T-helper 2 cell (primary cell): Measurements from ENCODE around the gene TEK.
"Not testable (repeated sequence)": the region's sequence is repeated elsewhere in the genome, so short reads cannot be mapped to it uniquely, and the experiment has no call there.

Source experiments
- DNase-seq, 5 experiments: peaks; one replicate each; pipeline versions ENCODE4 v3.0.0 to v3.0.0-alpha.2; 2012 to 2022
- total RNA-seq, 2 donors: gene quantifications; one replicate each; lab custom pipeline; 2026; lab: John Stamatoyannopoulos, UW

TEK gene
- 0 to 0.31 reads per million in 2 donors for total RNA-seq

DNA sequence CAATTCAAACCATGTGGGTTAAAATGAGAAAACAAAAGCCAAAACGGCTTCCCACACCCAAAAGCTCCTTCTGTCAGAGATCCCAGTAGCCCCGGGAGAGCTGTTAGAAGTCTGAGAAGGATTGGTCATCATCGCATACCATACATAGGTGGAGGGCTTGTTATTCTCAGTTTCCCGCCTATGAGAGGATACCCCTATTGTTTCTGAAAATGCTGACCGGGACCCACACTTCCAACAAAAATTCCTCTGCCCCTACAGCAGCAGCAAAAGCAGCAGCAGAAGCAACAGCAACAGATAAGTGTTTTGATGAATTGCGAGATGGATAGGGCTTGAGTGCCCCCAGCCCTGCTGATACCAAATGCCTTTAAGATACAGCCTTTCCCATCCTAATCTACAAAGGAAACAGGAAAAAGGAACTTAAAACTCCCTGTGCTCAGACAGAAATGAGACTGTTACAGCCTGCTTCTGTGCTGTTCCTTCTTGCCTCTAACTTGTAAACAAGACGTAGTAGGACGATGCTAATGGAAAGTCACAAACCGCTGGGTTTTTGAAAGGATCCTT, at the start of gene TEK:
Gene TEK (plus strand): TSS at position 245 of the 561 bp plus-strand sequence. CDS start 366 bp downstream, outside the sequence.
- no peak for DNase-seq

DNA sequence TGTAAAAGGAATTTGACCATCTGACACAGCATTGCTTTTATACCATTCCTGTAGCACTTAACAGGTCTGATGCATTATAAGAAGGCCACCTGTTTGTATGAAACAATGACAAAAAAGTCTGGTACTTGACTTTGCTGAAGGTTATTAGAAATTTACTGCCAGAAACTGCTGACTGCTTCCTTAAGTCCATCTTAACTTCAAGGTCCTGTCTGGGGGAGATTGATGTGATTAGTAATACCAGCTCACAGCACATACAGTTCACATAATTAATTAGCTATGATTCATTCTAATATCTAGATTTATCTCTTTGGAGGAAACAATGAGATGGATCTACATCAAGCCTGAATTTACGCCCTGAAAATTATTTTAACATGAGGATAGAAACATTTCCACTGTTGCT, 49.6 kb upstream of the TEK start:
- DNase-seq = no peak

DNA sequence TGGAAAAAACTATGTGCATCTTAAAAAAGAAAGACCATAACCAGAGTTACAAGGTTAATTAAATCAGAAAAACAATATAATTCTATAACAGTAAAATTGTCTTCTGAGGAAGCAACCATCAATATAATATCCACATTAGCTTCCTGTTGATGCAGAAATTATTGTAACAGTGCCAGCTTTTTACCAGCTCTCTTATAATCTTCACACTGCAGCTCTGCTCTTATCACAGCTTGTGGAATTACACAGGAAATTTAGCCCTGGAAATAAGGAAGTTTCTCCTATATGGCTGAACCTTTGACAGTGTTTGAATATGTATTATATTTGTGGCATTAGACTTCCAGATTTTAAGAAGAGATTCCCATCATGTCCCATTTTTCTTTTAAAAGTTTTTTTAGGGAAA, 49.1 kb upstream of the TEK start:
- no peak for DNase-seq

DNA sequence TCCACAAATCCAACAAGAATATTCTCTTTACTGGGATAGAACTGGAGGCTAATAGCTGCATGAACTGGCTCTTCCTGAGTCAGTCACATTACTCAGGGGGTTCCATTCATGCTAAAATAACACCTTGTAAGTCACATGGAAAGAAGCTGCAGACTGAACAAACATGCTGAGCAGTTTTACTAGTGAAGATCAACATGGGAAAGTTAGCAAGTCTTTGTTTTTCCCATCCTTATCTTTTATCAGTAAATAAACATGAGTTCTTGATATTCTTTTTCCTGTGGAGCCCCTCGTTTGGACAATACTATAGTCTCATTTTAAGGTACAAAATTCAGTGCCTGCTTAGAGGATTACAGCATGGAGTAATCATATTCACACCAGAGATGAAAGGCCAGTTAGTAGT, 43.7 kb upstream of the TEK start:
- DNase-seq = no peak

GRCh38 chr9:27073841-27074728, 34.9 kb upstream of the TEK start:
- no peak for DNase-seq

GRCh38 chr9:27078685-27079084, 30.3 kb upstream of the TEK start:
- no peak for DNase-seq

GRCh38 chr9:27085456-27085855, 23.6 kb upstream of the TEK start:
- DNase-seq = no peak

DNA sequence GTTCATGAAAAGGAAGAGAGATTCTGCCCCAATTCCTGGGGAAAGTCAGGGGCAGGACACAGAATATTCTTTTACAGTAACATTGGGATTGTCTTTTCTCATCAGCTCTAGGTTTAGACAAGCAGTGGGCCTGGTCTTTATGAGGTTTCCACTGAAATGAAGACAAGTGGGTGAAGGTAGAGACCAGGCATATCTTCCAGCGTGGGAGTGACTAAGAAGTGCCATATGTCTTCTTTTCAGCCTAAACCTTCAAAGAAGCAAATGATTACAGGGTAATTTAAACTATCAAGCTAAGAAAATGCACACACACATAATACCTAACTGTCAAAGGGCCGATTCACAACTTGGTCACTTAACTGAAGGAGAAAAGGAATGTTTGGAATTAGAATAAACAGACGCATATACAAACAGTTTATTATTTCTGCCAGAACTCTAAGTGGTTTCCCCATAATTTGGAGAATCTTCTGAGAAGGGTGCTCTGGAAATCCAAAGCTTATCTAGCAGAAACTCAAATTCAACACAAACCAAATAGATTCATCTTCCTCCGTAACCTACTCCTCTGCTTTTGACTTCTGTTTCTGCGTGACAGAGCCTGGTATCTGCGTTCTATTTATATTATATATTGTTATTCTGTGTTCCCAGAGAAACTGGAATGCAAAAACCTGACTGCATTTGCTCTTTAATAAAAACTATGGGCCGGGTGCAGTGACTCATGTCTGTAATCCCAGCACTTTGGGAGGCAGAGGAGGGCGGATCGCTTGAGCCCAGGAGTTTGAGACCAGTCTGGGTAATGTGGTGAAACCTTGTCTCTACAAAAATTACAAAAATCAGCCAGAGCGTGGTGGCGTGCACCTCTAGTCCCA, 22.0 kb upstream of the TEK start:
- no peak for DNase-seq

DNA sequence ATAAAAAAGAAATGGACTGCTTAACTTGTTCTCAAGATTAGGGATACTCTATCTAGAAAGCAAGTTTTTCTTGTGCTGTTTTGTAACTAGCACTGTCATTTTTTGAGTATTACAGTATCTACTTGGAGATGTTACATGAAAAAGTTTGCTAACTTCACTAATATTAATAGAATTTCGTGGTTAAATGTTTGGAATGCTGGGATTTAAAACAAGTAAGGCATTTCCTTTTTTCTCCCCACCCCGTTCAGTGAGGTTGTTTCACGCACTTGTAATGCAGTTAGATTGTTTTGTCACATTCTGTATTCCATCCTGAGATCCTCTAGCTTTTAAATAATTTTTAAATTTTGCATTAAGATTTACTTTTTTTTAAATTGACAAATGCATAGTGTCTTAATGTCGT, 20.0 kb upstream of the TEK start:
- DNase-seq = no peak

- DNase-seq = no peak
These were observed 19.3 kb upstream of the TEK start for GRCh38 chr9:27089706-27090105.

DNA sequence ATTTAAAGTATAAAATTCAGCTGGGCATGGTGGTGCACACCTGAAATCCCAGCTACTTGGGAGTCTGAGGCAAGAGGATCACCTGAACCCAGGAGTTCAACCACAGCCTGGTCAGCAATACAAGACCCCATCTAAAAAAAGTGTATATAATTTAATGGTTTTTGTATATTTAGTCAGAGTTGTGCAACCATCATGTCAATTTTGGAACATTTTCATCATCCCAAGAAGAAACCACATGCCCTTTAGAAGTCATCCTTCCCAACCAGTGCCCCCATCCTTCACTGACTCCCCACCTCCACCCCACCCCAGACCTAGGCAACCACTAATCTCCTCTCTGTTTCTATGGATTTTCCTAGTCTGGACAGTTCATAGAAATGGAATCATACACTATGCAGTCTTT, 18.8 kb upstream of the TEK start:
- no peak for DNase-seq

DNA sequence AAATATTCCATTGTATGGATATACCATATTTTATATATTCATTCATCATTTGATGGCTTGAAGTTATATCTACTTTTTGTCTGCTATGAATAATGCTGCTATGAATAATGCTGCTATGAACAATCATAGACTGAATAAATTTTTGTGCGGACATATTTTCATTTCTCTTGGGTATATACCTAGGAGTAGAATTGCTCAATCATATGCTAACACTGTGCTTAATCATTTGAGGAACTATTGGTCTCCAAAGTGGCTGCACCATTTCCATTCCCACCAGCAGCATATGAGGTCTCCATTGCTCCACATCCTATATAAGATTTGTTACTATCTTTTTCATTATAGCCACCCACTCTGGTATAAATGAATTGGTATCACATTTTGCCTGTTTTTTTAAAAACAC, 18.3 kb upstream of the TEK start:
- DNase-seq = no peak

DNA sequence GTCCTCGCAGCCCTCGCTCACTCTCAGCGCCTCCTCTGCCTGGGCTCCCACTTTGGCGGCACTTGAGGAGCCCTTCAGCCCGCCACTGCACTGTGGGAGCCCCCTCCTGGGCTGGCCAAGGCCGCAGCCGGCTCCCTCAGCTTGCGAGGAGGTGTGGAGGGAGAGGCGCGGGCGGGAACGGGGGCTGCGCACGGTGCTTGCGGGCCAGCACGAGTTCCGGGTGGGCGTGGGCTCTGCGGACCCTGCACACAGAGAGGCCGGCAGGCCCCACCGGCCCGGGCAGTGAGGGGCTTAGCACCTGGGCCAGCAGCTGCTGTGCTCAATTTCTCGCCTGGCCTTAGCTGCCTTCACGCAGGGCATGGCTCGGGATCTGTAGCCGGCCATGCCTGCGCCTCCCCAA, 16.5 kb upstream of the TEK start:
- not testable (repeated sequence) for DNase-seq

- DNase-seq = not testable (repeated sequence)
These were observed 15.5 kb upstream of the TEK start for GRCh38 chr9:27093384-27094067.

DNA sequence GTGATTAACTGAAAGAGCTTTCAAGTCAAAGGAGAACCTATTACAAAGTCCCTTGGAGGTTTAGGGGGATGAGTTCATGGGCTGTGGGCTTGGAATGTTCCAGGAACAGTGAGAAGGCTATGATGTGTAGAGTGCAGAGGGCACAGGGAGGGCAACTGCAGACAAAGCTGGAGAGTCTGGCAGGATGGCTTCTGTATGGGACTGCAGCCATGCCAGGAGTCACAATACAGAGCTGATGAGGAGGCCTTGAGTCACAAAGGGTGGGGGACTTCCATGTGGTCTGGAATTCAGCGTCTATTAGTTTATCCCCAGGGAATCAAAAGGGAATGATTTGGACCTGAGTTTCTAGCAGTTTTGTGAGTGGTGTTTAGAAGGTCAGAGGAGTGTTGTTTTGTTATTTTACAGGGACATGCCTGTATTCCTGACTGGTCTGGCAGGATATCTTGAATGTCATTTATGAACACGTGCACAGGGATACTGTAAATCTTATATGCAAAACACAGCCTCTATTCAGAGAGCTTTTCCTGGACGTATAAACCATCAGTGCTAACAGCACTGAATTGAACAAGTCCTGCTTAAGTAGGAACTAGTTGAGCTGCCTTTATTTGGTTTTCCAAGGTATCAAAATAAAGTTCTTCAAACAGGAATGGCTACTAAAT, 14.3 kb upstream of the TEK start:
- no peak for DNase-seq

DNA sequence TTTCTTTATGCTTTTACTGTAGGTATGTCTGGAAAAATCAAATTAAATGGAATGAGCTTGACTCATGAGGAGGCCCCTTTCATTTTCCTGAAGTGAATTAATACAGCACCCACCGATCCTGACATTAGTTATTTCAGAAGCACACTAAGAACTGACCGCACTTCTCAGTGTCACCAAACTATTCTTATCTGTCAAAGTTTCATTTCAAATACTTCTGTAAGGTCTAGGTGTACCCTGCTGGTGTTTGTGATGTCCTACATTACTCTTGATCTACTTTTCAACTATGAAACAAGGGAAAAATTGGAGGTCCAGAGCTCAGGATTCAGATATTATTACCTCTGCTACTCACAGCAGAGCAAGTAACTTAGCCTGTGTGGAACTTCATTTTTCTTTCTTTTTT, 1.8 kb upstream of the TEK start:
- DNase-seq = no peak

GRCh38 chr9:27109621-27110020, 596 bp downstream of the TEK start:
- no peak for DNase-seq

DNA sequence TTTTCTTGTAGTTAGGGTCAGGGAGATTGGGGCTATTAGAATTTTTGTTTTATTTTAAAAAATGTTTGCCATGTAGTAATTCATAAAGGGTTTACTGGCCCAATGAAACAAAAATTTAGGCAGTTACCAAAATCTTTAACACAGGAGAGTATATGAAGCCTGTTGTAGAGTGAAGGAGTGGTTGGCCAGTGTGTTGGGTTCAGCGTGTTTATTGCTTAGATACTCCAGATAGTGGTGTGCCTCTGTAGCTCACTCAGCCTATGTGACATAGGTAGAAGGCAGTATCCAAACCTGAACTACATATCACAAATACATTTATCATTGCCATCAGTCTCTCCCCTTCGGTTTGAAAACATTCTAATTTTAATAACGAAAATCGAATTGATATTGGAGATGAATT, 1.2 kb downstream of the TEK start:
- no peak for DNase-seq

DNA sequence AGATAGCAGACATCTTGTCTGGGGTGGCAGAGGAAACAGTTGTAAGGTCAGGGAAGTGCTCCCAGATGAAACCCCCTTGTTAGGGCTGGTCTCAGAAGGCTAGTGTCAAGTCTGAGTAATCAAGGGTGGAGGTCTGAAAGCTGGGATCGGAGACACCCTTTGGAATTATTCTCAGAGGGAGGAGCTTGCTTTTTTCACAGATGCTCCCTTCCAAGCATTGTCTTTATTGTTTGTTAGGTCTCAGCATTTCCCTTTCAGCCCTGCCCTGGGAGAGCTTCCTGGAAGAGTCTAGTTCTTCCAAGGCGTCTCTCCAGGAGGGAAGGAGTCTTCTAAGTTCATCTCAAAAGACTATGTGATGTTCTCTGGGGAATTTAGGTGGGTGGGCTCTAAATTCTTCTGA, 3.2 kb downstream of the TEK start:
- no peak for DNase-seq

DNA sequence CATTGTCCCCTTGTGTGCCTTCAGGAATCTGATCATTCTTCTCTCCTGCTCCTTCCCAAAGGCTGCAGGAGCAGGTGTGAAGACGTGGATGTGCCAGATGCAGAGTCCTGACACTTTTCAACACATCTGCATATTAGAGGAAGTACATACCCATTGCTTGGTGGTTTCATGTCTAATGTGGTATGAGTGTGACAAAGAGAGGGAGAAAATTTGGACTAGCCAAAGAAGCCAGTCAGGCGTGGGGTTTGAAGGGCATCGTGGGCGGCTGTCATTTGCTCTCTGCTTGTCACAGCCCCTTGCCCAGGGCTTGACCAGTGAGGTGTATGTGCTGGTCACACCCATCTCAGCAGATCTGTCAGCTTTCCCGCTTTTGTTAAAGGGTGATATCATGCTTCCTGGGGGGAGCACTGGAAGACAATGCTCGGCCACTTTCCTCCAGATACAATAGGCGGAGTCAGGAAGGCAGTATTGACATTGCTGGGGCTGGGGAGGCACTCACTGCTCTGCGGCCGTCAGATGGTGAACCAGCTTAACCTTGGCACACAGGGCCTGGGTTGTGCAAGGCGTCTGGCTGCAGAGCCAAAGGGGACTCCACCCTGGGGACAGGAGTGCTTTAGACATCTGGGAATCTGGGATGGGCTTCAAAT, 8.6 kb downstream of the TEK start:
- DNase-seq = no peak

DNA sequence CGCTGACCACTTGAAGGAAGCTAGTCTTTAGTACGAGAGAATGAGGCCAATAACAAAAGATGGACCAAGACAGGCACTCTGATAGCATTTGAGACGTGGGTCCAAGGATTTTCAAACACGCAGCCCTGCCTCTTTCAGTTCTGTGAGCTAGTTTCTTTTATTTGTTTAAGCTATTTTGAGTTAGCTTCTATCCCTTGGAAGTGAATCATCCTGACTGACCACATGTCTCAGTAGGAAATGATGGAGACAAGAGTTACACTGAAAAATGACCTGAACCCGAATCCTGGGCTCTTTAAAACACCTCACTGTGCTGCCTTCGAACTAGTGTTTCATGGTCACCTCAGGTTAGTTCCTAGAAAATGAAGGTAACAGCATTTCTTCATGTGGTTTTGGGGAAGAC, 9.9 kb downstream of the TEK start:
- DNase-seq = no peak

GRCh38 chr9:27124151-27124550, 15.1 kb downstream of the TEK start:
- no peak for DNase-seq
